ENCODE data around the gene LIPE.
A peak's percentile ranks its signal among the peaks of the same experiment; 100 is the strongest.

The LIPE gene

DNA sequence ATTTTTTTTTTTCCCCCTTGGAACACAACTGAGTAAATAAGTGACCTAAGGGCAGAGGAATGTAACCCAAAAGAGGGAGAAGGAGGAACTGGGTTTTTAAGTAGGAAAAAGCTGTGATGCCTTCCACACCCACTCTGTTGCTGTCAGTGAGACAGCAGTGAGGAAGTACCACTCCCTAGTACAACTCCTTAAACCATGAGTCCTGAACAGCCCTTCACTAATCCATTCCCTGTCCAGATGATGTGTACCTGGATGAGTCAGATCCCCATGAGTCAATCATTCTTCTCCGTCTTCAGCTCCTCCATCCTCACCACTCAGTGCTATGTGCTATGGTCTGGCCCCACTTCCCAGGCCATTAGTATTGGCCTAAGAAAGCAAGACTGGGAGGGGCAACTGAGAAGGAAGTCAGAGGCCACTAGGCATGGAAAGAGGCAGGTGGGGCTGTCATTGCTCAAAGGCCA lies 28.5 kb upstream of the LIPE start:
- TF ChIP-seq, protein P1, sequence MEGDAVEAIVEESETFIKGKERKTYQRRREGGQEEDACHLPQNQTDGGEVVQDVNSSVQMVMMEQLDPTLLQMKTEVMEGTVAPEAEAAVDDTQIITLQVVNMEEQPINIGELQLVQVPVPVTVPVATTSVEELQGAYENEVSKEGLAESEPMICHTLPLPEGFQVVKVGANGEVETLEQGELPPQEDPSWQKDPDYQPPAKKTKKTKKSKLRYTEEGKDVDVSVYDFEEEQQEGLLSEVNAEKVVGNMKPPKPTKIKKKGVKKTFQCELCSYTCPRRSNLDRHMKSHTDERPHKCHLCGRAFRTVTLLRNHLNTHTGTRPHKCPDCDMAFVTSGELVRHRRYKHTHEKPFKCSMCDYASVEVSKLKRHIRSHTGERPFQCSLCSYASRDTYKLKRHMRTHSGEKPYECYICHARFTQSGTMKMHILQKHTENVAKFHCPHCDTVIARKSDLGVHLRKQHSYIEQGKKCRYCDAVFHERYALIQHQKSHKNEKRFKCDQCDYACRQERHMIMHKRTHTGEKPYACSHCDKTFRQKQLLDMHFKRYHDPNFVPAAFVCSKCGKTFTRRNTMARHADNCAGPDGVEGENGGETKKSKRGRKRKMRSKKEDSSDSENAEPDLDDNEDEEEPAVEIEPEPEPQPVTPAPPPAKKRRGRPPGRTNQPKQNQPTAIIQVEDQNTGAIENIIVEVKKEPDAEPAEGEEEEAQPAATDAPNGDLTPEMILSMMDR (IDR thresholded peaks at IDR 0.05): no peak

DNA sequence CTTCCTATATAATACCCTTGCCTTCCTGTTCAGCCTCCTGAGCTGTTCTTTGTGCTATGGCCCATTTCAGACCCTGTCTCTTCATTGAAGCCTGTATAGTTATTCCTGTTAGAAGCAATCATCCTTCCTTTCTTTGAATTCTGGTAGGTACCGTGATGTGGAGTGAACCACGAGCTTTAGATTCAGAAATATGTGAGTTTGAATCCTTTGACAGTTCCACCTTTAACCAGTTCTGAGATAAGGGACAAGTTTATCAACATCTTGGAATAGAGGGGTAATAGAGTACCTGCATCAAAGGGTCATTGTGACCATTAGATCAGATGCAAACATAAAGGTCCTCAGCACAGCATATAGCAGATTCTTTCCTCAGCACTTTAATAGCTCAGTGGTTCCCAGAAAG lies 27.9 kb upstream of the LIPE start:
- TF ChIP-seq, protein P1 (IDR thresholded peaks at IDR 0.05): no peak

DNA sequence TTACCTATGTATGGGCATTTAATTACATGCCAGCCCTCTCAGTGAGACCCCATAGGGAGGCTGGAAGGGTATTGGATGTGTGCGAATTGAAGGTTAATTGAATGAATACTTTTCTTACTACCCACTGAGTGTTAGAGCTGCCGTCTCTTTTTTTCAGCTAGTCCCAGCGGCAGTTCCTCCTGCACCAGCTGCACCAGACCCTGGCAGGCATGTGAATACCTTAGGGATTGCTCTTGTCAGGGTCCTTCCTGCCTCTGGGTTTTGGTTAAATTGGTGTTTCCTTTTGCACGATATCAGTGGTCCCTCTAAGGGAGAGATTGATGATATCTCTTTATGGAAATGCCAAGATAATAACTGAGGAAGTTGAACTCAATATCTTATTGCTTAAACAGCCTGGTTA lies 25.4 kb upstream of the LIPE start:
- TF ChIP-seq, protein P1 (IDR thresholded peaks at IDR 0.05): no peak

DNA sequence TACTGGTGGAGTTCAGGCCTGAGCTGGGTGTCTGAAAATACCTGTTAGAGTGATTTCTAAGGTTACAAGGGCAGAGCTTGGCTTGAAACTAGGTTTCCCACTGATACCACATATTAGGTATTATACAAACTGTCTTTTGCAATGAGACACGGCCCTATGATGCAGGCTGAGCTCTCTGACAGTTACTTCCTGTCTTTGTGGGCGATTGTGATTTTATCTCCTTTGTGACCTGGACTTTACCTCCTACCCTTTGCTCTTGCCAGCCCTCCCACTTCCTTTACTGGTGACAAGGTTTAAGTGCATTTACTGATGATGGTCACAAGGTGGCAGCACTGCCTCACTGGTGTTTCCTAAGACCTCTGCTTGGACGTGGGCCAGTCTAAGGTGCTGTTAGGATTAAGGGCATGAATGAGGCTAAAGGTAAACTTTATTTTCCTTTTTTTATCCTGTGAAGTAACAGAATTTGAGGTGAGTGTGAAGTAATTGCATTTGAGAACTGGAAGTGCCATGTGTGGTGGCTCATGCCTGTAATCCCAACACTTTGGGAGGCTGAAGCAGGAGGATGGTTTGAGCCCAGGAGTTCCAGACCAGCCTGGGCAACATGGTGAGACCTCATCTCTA lies 23.2 kb upstream of the LIPE start:
- TF ChIP-seq, protein P1 (IDR thresholded peaks at IDR 0.05): peak; percentile 64

DNA sequence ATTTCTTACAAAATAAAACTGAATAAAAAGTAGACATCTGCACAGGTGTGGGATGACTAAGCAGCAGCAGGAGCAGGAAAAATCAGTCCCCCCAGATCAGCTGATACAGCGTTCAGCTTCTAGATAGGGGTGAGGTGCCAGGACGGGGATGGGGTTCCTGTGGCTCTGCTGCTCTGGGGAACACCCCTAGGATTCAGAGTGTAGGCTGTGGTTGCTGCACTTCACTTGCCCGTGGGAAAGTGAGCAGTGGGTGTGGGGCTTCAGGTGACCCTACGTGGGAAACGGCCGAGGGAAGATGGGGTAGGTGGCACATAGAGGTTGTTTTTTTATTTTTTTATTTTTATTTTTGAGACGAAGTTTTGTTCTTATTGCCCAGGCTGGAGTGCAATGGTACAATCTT lies 18.8 kb upstream of the LIPE start:
- TF ChIP-seq, protein P1 (IDR thresholded peaks at IDR 0.05): no peak

DNA sequence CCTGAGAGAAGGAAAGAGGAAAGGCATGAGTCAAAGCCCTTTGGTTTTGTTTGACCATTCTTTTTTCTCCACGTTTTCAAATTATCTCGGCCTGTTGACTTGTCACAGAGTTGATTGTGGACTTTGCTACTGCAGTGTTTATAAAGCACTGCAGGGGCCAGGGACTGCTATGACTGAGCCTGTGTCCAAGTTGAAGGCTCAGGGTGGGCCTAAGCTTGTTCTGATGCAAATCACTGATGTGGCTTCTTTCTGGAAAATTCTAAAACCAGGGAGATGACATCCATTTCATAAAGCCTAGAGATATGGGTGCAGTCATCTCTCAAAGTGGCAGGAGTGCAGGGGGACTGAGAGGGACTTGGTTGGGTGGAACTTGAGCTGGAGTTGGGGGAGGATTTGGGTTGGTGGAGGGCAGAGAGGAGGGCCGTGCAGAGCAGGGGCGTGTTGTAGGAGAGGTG lies 16.8 kb upstream of the LIPE start:
- TF ChIP-seq, protein P1 (IDR thresholded peaks at IDR 0.05): no peak

DNA sequence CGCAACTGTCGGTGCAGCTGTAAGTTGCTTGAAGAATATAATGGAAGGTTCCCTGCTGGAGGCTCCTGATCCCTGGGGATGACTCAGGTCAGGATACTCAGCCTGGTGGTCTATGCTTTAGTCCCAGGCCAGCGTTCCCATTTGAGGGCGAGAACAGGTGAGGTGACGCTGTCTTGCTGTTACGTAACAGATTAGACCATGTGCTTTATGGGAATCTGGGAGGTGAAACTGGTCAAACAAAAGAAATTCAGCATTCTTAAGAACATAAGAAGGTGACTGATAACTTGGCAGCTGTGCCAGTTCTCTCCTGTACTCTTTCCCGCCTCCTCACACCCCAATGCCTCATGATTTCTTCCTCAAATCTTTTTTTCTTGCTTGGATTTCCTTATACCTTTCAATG lies 15.6 kb upstream of the LIPE start, which contains the start of gene CXCL17:
CXCL17 (minus strand) TSS at position 114 of the 400 bp plus-strand sequence. CDS start 114 bp downstream, outside the sequence.
- TF ChIP-seq, protein P1 (IDR thresholded peaks at IDR 0.05): no peak
